HG02852 (cell line): Measurements from ENCODE around the gene UNC13B.
"Not testable (repeated sequence)": the region's sequence is repeated elsewhere in the genome, so short reads cannot be mapped to it uniquely, and the experiment has no call there.

Experiments used
- ATAC-seq: cut with Tn5 transposase; IDR thresholded peaks from one replicate; pipeline ENCODE4 v1.9.1; 2021; ENCODE audit warnings: mild to moderate bottlenecking, moderate library complexity; ENCODE audit not compliant: unreplicated experiment

UNC13B gene

DNA sequence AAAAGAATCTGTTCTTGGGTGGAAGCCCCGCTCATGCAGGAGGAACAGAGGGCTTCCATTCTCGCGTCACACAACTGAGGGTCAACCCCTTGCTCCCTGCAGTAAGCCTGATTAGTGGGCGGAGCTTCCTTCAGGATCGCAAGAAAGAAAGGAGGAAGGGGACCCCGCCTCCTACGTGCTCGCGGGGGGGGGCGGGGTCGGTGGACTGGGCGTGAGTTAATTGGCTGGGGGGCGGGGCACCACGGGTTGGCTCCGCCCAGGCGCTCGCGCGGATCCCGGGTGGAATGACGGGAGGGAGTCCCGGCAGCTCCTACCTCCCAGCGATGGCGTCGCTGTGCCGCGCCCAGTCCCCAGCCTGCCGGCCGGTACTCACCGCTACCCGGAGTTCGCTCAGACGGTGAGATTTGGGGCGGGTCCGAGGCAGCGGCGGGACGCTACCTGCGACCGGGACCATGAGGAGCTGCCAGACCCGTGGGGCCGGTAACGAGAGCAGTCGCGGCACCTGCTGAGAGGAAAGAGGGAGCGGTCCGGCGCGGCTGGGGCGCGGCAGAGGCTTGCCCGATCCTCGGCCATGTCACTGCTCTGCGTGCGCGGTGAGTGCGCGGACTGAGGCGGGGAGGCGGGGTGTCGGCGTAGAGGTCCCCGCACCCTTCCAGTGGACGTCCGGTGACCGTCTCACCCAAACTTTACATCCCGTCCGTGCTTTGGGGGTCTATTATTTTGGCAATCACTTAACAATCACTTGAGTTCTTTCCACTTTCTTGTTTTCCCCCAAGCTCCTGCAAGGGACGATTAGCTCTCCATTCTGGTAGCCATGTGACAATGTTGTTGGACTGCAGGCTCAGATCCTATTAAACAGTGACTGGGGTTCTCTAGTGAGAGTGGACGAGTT, at the start of gene UNC13B:
Gene UNC13B (plus strand): TSS at position 297 of the 892 bp plus-strand sequence. CDS start 275 bp downstream, at position 572.
- peak; percentile 59 for ATAC-seq

DNA sequence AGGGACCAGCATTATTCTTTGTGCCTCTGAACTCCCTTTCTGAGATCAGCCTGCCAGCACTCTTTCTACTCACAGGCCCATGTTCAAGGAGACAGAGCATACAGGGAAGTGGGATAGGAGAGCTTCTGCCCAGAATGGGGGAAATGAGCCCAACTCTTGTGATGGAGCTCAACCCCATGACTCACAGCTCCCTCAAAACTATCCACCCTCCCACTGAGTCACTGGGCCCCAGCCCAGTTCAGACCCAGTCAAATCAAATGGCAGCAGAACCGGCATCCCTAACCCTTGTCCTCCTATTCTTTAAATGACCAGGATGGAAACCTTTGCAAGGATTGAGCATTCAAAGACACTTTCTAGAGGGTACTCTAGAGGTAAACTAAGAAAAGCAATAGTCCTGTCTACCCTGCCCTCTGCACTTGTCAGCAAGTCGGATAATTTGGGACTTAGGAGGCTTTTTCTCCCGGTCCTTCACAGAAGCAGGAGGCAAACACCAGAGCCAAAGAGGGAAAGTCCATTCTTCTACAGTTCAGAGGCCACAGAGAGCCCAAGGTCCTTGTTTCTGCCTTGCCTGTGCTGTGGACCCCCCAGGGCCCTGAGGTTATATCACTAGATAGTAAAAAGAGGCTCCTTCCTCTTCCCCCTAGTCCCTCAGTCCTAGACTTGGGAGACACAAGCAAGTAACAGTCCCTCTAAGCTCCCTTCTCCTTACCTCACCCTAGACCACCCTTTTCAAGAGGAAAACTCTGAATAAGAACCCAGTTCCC, 49.4 kb upstream of the UNC13B start:
- no peak for ATAC-seq

DNA sequence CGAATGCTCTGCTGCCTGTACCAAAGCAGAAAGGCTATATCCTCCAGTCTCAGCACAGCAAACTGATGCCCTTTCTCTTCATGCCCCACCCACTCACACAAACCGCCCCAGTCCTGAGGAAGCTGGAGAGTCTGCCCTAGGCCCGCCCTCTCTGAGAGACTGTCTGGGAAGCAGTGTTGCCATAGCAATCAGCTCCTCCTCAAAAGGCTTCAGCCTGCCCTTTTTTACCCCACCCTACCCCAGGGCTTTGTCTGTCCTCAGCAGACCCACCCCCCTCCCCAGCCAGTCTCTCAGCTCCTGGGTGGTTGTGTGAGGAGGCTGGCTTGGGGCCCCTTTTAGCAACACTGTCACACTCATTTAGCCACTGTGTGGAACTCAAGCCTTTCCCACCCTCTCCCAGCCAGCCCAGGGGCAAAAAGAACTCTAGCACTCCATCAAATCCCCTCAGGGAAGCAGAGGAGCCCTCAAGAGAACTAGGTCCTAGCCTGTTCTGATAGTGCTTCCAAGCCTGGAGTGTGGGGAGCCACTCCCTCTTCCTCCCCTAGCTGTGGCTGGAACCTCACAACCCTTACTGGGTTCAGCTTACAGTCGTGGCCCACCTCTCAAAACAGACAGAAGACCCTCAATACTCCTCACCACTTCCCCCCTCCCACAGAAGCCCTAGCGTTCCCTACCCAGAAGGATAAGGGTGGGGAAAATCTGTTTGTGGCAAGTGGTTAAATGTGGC, 47.5 kb upstream of the UNC13B start:
- ATAC-seq, result no peak

DNA sequence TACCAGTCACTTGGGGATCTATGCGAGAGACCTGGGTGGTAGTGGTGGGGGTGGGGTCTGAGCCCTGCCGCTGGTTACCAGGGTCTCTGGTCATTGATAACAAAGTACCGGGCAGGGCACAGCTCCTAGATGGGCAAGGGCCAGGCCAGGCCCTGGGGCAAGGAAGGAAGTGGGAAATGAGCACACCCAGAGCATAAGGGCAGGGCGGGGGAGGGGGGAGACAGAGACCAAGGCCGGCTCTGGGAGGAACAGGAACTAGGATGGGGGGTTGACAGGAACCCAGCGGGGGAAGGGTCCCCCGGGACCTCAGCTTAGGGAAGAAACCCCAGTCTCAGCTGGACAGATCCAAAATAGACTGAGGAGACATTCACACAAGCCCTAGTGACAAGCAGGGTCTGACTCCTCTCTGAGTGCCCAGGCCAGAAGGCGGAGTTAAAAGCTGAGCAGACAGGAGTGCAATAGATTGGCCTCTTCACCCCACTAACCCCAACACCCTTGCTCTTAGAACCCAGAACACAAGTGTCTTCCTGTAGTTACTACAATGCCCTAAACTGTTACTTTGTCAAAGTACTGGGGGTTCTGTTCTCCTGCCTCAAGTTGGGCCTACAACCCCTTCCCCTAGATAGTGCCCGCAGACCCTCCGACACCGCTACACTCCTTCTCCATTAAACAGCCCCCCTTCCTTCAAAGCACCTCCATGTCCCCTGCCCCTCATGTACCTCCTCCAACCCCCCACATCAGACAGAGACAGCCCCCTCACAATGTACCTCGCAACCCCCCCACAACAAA, 46.8 kb upstream of the UNC13B start:
- no peak for ATAC-seq

DNA sequence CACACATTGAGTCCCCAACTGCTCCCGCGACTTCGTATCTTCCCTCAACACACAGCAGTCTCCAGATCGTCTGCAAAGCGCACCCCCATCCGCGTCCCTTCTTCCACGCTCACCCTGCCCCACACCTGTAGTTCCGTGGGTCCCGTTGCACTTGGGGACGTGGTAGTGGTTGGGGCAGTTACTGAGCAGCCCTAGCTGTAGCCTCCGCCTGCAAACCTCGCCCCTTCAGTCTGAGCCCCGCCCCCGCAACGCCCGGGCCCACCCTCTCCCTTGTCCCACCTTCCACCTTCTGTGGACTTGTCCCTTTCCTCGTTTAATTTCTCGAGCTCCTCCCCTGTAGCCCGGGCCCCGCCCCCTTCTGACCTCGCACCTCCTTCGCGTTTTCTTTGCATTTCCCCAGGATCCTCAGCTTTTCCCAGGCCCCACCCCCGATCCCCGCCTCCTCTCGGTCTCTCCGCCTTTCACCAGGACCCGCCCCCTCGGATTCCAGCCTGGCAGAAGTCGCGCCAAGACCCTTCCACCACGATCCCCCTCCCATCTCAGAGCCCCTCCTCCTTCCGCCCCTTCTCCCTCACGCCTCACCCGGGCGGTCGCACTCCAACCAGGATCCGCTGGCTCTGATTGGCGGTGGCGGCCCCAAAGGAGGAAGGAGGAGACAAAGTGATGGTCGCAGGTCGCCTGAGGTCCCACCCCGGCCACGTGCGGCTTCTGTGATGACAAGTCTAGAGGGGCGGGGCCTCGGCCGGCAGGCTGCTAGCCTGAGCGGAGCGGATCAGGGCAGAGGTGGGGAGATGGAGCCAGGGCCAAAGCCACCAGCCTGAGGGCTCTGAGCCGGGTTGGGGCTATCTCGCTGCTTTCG, 45.9 kb upstream of the UNC13B start, which contains the start of gene ATOSB:
Gene ATOSB (minus strand): TSS at position 183 of the 859 bp plus-strand sequence. CDS start 7,588 bp downstream, outside the sequence.
- ATAC-seq, result peak; percentile 63

DNA sequence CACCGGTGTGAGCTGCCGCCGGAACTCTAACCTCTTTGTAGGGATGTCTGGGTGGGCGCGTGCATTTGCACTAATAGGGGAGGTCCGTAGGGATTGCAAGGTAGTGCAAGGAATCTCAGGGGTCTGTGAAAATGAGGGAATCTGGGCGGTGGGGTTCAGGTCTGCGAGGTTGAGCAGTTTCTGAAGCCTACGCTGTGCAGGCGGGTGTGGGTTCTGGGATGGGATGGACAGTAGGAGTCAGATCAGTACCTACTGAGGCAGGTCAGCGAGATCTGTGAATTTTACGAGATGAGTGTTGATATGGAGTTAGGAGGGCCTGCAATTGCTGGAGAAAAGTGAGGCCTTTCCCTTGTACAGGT, 45.3 kb upstream of the UNC13B start:
- peak; percentile 1 for ATAC-seq

DNA sequence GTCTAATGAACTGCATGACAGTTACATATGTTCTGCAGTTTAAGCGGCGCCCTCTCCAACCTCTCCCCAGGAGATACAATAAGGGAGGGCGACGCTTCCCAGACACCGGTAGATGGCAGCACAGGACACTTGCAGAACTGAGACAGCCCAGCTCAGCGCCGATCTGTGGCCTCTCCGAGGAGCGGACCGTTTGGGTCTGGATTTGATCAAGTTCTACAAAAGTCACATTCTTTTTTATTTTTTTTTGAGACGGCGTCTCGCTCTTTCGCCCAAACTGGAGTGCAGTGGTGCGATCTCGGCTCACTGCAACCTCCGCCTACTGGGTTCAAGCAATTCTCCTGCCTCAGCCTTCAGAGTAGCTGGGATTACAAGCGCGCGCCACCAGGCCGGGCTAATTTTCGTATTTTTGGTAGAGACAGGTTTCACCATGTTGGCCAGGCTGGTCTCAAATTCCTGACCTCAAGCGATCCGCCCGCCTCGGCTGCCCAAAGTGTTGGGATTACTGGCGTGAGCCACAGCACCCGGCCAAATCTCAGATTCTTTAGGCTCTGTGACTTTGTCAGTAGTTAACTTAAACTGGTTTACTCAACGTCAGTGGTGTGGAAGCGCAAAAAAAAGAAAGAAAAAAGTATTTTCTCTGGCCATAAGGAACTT, 44.8 kb upstream of the UNC13B start:
- peak; percentile 49 for ATAC-seq

DNA sequence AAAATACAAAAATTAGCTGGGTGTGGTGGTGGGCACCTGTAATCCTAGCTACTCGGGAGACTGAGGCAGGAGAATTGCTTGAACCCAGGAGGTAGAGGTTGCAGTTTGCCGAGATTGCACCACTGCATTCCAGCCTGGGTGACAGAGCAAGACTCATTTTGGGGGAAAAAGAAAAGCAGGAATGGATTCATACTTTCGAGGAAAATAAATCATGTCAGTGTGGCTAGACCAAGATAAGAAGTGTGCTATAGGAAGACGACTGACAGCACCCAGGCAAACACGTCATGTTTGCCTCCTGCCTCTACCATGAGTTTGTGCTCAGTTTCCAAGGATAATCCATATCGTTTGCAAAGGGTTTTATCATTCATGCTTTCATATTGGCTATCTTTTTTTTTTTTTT, 26.9 kb upstream of the UNC13B start:
- no peak for ATAC-seq

DNA sequence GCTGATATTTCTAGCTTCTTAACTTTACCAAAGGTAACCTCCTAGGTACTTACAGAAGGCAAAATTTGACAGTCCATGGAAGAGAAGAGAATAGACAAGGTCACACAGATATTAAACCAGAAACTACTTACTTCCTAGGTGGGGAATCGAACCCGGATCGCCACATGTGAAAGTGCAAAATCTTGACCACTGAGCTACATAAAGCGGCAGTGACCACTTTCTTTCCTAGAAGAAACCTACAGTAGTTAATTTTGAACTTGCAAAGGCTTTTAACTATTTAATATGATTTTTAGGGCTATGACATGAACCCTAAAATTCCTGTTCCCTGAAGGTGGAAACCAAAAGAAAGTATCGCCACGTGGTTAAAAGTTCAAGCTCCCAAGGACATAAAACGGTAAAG, 25.8 kb upstream of the UNC13B start:
- no peak for ATAC-seq

DNA sequence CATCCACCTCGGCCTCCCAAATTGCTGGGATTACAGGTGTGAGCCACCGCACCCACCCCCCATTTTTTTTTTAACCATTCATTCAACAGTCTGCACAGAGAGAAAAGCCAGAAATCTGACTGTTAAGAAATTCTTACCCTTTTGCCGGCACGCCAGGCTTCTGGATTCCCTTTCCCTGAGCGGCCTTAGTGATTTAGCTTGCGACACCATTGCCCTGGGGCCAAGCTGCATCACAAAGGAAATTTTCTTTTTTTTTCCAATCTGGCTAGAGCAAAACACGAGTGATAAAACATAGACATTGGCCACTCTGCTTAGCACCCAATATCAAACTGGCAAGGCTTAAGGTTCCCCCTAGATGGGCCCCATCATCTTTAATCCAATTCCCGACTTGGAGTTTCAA, 24.9 kb upstream of the UNC13B start:
- ATAC-seq, result no peak

DNA sequence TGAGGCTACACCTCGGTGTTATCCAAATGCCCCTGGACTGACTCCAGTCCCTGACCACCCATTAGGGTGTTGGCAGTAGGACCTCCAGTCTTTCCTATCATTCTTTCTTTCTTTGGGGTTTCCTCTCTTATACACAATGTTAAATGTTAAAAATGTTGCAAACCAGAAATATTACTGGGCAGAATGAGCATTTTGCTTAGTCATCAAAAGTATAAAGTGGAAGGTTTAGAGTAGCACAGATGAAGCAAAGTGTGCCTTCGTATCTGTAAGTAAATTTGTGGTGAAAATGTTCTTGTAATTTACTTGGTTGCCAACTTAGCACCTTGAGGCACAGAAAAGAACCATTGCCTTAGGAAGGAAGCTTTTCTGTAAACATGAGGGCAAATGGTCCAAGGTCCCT, 21.7 kb upstream of the UNC13B start:
- no peak for ATAC-seq

DNA sequence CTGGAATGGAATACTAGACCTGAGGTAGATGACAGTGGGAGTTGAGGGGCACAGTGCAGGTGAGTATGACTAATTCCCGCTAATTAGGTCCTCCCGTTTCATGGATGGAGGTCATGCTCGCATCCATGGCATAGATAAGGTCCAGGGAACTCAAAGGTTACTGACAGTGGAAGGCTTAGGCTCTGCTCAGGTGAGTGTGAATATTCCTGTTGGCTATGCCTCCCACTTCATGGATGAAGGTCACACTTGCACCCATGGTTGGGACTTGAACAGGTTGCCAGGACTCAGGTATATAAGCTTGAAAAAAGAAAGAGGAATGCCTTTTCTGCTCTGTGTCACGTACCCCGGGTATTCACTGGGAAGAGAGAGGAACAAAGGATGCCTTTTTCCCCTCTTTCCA, 19.8 kb upstream of the UNC13B start:
- ATAC-seq, result no peak

DNA sequence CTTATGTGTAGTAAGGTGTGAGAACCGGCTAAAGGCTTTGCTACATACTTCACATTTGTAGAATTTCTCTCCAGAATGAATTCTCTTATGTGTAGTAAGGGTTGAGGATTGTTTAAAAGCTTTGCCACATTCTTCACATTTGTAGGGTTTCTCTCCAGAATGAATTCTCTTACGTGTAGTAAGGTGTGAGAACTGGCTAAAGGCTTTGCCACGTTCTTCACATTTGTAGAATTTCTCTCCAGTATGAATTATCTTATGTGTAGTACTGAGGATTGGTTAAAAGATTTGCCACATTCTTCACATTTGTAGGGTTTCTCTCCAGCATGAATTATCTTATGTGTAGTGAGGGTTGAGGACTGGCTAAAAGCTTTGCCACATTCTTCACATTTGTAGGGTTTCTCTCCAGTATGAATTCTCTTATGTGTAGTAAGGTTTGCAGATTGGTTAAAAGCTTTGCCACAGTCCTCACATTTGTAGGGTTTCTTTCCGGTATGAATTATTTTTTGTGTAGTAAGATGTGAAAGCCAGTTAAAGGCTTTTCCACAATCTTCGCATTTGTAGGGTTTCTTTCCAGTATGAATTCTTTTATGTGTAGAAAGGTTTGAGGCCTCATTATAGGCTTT, 13.8 kb upstream of the UNC13B start:
- ATAC-seq, result not testable (repeated sequence)

DNA sequence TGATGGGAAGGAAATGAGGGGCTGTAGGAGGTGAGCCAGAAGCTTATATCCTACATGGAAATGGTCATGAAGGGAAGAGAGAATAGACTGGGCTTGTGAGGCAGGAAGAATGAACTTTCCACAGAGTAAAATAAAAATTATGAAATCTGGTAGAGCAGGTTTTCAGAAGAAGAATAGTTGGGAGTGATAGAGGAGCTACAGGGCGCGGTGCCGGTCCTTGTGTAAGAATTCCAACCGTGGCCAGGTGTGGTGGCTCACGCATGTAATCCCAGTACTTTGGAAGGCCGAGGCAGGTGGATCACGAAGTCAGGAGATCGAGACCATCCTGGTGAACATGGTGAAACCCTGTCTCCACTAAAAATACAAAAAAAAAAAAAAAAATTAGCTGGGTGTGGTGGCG, 8.9 kb upstream of the UNC13B start:
- ATAC-seq, result no peak

DNA sequence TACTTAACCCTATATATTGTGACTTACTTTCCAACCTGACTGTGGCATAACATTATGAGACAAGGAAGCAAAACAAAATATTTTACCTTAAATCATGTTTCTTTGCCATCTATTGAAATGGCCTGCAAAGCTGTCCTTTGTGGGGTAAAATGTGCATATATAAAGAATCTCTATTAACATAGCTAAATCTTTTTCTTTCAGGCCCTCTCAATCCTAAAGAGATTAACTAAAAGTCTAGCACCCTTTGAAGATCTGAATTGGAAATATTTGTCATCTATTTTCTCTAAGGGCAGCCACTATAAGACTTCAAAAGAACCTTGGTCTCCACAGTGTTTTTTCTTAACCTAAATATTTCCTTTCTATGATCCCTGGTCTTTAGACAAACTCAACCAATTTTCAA, 5.0 kb upstream of the UNC13B start:
- no peak for ATAC-seq

DNA sequence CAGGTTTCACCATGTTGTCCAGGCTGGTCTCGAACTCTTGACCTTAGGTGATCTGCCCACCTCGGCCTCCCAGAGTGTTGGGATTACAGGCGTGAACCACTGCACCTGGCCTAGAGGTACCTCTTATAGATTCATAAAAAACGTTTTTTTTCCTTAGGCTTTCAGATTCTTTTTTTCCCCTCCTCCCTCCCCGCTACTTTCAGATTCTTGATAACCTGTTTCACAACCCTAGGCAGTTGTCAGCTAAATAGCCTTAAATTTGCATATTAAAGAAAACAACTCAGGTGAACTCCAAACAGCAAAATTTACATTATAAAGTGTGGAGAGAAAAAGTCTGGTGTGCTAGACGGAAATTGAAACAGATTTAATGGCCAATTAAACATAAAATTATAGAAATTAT, 4.0 kb upstream of the UNC13B start:
- ATAC-seq, result not testable (repeated sequence)

DNA sequence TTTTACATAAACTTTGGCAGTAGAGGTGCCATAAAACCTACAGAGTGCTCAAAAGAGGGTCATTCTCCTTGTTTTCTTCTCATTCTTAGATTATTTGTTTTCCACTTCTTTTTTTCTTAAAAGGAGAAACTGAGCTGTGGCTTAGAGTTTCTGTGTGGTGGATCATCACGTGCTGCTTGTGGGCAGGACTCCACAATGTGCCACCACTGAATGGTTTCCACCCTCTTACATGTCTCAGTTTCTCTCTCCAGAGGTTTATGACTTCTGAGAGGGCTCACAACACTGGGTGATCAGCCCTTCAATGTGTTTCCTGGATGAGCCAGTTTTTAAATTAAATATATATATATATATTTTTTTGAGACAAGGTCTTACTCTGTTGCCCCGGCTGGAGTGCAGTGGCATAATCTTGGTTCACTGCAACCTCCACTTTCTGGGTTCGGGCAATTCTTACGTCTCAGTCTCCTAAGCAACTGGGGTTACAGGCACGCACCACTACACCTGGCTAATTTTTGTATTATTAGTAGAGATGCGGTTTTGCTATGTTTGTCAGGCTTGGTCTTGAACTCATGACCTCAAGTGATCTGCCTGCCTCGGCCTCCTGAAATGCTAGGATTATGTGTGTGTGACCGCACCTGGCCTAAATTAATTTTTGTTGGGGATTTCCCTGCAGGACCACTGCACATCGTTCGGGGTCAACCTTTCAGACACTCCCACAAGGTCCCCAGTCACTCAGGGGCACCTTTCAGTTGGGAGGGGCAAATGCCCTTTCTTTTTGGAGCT, 3.1 kb upstream of the UNC13B start:
- no peak for ATAC-seq
